Activated effector memory CD4-positive, alpha-beta T cell treated with anti-CD3 and anti-CD28 coated beads, Interleukin-2, amount 50 U/mL, for 16 hours (primary cell): ENCODE measurements around the gene EBNA1BP2.
"Not testable (repeated sequence)": the region's sequence is repeated elsewhere in the genome, so short reads cannot be mapped to it uniquely, and the experiment has no call there.

Experiments
- DNase-seq: peaks from one replicate; pipeline ENCODE4 v3.0.0-alpha.2; 2020

Gene EBNA1BP2

GRCh38 chr1:43171876-43172526 is at the start of gene EBNA1BP2, which contains the start of gene CFAP57:
Gene EBNA1BP2 (minus strand): TSS chr1:43172290. CDS start chr1:43172118, 172 bp downstream.
Gene CFAP57 (plus strand): TSS chr1:43172330. CDS start chr1:43172754, 424 bp downstream.
- peak; percentile 97 for DNase-seq

DNA sequence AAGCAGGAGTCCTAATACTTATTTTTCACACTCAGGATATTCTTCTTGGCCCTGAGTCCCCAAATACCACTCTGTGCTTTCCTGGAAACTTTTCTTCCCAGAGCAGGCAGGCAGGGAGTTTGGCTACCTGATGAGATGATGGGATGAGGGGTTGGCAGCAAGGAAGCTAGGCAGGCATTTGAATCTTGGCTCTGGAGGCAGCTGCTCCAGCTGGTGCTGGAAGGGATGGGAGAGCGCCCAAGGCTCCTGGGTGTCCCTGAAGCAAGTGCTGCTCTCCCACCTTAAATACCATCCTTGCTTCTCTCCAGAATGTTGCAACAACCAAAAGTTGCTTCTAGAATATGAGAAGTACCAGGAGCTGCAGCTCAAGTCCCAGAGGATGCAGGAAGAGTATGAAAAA is 49.7 kb upstream of the EBNA1BP2 start:
- no peak for DNase-seq

GRCh38 chr1:43220905-43221778 is 49.1 kb upstream of the EBNA1BP2 start:
- DNase-seq = no peak

- DNase-seq = no peak
Observed at GRCh38 chr1:43217747-43218146, 45.7 kb upstream of the EBNA1BP2 start.

DNA sequence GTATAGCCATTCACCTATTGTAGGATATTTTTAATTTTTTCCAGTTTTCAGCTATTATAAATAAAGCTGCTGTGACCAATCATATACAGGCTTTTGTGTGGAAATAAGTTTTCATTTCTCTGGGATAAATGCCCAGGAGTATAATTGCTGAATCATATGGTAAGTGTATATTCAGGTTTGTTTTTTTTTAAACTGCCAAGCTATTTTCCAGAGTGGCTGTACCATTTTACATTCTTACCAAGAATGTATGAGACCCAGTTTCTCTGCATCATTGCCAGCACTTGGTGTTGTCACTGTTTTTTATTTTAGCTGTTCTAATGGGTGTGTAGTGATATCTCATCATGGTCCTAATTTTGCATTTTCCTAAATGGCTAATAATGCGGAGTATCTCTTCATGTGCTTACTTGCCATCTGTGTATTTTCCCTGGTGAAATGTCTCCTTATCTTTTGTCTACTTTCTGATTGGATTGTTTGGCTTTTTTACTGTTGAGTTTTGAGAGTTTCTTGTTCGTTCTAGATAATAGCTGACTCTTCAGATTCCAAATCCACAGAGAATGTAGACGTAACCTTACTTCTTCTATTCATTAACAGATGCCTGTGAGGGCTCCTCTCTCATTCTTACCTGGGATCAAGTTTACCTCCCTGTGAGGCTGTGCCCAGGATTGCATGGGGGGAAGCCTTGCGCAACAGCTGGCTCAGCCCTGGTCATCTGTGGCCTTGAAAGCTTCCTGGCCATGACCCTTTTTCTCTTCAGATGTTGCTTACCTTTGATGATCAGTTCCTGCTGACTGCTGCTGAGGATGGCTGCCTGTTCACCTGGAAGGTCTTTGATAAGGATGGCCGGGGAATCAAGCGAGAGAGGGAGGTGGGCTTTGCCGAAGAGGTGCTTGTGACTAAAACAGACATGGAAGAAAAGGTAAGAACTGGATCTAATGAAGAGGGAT is 42.7 kb upstream of the EBNA1BP2 start:
- DNase-seq = no peak

DNA sequence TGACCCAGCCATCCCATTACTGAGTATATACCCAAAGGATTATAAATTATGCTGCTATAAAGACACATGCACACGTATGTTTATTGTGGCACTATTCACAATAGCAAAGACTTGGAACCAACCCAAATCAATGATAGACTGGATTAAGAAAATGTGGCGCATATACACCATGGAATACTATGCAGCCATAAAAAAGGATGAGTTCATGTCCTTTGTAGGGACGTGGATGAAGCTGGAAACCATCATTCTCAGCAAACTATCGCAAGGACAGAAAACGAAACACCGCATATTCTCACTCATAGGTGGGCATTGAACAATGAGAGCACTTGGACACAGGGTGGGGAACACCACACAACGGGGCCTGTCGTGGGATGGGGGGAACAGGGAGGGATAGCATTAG is 36.2 kb upstream of the EBNA1BP2 start:
- not testable (repeated sequence) for DNase-seq

- DNase-seq = no peak
Observed at GRCh38 chr1:43207229-43207853, 35.3 kb upstream of the EBNA1BP2 start.

- no peak for DNase-seq
Observed at GRCh38 chr1:43206600-43207228, 34.6 kb upstream of the EBNA1BP2 start.

- no peak for DNase-seq
Observed at GRCh38 chr1:43205671-43206070, 33.6 kb upstream of the EBNA1BP2 start.

GRCh38 chr1:43204394-43204793 is 32.3 kb upstream of the EBNA1BP2 start:
- DNase-seq = no peak

- no peak for DNase-seq
Observed at GRCh38 chr1:43203859-43204258, 31.8 kb upstream of the EBNA1BP2 start.

DNA sequence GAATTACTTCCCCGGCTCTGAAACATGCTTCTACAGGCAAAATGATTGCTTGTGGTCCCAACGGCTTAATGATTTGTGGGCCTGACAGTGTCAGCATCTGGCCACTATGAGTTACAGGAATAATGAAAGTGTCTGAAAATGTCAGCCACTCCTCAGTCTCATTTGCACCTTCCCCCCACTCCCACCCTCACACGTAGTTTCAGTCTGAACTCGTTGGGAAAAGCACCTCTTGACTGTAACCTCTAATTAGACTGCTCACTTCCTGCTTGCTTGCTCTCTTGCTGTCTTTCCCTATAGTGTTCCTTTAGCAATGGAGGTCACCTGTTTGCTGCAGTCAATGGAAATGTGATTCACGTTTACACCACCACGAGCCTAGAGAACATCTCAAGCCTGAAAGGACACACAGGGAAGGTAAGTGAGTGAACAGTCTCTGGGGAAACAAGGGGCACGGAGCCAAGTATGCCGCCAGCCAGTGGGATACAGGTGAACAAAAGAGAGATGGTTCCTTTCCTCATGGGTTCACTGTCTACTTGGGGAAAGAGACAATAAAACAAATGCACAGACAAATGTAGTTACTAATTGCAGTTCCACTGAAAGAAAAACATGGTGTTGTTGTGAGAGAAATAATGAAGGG is 27.1 kb upstream of the EBNA1BP2 start:
- DNase-seq = no peak

DNA sequence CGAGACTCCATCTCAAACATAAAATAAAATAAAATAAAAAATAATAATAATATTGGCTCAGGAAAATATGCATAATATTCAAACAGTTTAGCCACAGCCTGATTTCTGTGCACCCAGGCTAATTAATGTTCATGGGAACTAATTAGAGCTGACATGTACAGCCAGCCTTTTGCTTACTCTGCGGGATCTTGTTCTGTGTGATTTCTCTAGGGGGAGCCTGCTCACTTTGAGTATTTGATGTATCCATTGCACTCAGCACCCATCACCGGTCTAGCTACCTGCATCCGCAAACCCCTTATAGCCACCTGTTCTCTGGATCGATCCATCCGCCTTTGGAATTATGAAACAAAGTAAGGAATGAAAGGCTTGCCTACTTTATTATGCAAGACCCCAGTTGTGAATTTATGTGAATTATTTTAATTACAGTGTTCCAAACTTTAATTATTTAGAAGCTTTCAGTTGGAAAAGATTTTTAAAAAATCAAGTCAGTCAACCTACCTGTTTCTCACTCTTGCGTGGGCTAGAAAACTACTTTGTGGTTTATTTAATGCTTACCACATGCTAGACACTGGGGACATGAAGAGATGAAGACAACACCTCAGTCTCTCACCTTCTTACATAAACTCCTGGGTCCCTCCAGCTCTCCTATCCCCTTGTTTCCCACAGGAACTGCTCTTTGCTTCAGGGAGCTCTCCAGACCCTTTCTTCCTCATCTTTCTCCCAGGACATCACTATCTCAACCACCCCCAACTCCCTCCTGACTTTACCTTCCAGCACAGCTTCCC is 25.4 kb upstream of the EBNA1BP2 start:
- DNase-seq = no peak

- DNase-seq = no peak
Observed at GRCh38 chr1:43194509-43194908, 22.4 kb upstream of the EBNA1BP2 start.

GRCh38 chr1:43188106-43188505 is 16.0 kb upstream of the EBNA1BP2 start:
- DNase-seq = no peak

- no peak for DNase-seq
Observed at GRCh38 chr1:43184995-43185394, 12.9 kb upstream of the EBNA1BP2 start.

DNA sequence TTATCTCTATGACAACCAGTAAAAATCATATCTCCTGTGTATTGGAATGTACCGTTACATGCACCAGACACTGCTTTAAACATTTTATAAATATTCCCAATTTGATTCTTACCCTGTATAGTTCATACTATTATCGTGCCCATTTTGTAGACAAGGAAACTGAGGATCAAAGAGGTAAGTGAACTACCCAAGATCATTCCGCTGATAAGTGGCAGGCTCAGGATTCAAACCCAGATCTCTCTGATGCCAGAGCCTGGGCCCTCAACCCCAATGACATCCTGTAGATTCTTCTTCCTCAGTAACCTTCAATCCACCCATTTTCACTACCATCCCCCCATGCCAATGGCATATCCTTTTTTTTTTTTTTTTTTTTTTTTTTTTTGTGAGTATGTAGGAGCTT is 12.3 kb upstream of the EBNA1BP2 start:
- DNase-seq = no peak

DNA sequence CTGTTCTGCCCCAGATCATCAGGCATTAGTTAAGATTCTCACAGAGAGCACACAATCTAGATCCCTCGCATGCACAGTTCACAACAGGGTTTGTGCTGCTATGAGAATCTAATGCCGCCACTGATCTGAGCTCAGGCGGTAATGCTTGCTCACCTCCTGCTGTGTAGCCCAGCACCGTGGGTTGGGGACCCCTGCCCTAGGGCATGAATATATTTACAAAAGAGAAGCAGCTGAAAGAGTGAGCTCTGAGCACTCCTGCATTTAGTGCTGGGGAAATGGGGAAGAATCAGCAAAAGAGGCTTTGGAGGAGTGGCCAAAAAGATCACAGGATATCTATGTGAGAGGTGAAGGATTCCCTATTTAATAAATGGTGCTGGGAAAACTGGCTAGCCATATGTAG is 5.6 kb upstream of the EBNA1BP2 start:
- no peak for DNase-seq

- DNase-seq = no peak
Observed at GRCh38 chr1:43174873-43175272, 2.8 kb upstream of the EBNA1BP2 start.

DNA sequence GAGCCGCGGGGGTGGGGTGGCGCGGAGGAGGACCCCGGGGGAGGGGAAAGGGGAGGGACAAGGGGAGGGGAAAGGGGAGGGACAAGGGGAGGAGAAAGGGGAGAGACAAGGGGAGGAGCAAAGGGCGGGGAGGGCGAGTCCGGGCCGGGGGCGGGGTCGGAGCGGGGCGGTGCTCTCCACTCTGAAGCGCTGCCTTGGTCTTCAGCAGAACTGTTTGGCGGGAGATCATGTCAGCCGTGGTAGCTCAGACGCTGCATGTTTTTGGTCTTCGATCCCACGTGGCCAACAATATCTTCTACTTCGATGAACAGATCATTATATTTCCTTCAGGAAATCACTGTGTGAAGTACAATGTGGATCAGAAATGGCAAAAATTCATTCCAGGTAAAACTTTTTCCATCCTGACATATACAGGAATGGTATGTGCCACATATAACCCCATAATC is 460 bp upstream of the EBNA1BP2 start:
- peak; percentile 94 for DNase-seq
